ENCODE results near the gene TMUB2.
"Not testable (repeated sequence)": the region's sequence is repeated elsewhere in the genome, so short reads cannot be mapped to it uniquely, and the experiment has no call there.

DNA sequence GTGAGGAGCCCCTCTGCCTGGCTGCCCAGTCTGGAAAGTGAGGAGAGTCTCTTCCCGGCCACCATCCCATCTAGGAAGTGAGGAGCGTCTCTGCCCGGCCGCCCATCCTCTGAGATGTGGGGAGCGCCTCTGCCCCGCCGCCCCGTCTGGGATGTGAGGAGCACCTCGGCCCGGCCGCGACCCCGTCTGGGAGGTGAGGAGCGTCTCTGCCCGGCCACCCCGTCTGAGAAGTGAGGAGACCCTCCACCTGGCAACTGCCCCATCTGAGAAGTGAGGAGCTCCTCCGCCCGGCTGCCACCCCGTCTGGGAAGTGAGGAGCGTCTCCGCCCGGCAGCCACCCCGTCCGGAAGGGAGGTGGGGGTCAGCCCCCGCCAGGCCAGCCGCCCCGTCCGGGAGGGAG lies 51.1 kb downstream of the TMUB2 start:
- TF ChIP-seq, protein P1, sequence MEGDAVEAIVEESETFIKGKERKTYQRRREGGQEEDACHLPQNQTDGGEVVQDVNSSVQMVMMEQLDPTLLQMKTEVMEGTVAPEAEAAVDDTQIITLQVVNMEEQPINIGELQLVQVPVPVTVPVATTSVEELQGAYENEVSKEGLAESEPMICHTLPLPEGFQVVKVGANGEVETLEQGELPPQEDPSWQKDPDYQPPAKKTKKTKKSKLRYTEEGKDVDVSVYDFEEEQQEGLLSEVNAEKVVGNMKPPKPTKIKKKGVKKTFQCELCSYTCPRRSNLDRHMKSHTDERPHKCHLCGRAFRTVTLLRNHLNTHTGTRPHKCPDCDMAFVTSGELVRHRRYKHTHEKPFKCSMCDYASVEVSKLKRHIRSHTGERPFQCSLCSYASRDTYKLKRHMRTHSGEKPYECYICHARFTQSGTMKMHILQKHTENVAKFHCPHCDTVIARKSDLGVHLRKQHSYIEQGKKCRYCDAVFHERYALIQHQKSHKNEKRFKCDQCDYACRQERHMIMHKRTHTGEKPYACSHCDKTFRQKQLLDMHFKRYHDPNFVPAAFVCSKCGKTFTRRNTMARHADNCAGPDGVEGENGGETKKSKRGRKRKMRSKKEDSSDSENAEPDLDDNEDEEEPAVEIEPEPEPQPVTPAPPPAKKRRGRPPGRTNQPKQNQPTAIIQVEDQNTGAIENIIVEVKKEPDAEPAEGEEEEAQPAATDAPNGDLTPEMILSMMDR (IDR thresholded peaks at IDR 0.05) = not testable (repeated sequence)
- TF ChIP-seq EP300, POLR2A (IDR thresholded peaks at IDR 0.05): not testable (repeated sequence)

Data from upper lobe of left lung (tissue), 4 donors.